Measurements from ENCODE around the gene GPC5.
"Not testable (repeated sequence)": the region's sequence is repeated elsewhere in the genome, so short reads cannot be mapped to it uniquely, and the experiment has no call there.

GRCh38 chr13:92898946-92899345, 1500.5 kb downstream of the GPC5 start:
- TF ChIP-seq POLR2AphosphoS5, CTCF, EP300, POLR2A (IDR thresholded peaks at IDR 0.05): not testable (repeated sequence)
